GM06990 (cell line): ENCODE data around the gene STX1A.

ENCODE experiments used
- DNase-seq: peaks from one replicate; pipeline ENCODE4 v3.0.0-alpha.2; 2011; ENCODE audit not compliant: insufficient read length; ENCODE audit errors: extremely low read depth
- H3K27me3 ChIP-seq: replicated peaks from 2 replicates; pipeline ENCODE4 v1.6.0; 2011; ENCODE audit warnings: low read length; ENCODE audit not compliant: control insufficient read depth, insufficient read depth
- H3K36me3 ChIP-seq: 2 replicates; pipeline ENCODE4 v1.5.1; 2011; ENCODE audit warnings: low read length; ENCODE audit not compliant: control insufficient read depth, insufficient read depth
- H3K4me3 ChIP-seq: replicated peaks from 2 replicates; pipeline ENCODE4 v1.5.1; 2011; ENCODE audit warnings: low read depth, mild to moderate bottlenecking, control low read depth, low read length
- TF ChIP-seq, protein P1 (sequence below): IDR thresholded peaks from 2 replicates; pipeline ENCODE4 v1.5.1; 2011; ENCODE audit warnings: low read length, control low read depth, mild to moderate bottlenecking, inconsistent platforms; ENCODE audit not compliant: insufficient read depth, poor library complexity, severe bottlenecking

Gene STX1A

GRCh38 chr7:73707045-73707631, 12.3 kb downstream of the STX1A start:
- Histone ChIP-seq H3K27me3 (no peaks in the 10 kb centered on the region), H3K36me3 (no peaks in the 10 kb centered on the region; the same call in 1 of the 2 replicates), H3K4me3 (no peak overlapping the region)
- no peak for DNase-seq
- TF ChIP-seq, protein P1, sequence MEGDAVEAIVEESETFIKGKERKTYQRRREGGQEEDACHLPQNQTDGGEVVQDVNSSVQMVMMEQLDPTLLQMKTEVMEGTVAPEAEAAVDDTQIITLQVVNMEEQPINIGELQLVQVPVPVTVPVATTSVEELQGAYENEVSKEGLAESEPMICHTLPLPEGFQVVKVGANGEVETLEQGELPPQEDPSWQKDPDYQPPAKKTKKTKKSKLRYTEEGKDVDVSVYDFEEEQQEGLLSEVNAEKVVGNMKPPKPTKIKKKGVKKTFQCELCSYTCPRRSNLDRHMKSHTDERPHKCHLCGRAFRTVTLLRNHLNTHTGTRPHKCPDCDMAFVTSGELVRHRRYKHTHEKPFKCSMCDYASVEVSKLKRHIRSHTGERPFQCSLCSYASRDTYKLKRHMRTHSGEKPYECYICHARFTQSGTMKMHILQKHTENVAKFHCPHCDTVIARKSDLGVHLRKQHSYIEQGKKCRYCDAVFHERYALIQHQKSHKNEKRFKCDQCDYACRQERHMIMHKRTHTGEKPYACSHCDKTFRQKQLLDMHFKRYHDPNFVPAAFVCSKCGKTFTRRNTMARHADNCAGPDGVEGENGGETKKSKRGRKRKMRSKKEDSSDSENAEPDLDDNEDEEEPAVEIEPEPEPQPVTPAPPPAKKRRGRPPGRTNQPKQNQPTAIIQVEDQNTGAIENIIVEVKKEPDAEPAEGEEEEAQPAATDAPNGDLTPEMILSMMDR = no peak

GRCh38 chr7:73706126-73707044, 13.1 kb downstream of the STX1A start:
- H3K4me3 ChIP-seq = no peak overlapping the region
- TF ChIP-seq, protein P1 = no peak
- DNase-seq = no peak

DNA sequence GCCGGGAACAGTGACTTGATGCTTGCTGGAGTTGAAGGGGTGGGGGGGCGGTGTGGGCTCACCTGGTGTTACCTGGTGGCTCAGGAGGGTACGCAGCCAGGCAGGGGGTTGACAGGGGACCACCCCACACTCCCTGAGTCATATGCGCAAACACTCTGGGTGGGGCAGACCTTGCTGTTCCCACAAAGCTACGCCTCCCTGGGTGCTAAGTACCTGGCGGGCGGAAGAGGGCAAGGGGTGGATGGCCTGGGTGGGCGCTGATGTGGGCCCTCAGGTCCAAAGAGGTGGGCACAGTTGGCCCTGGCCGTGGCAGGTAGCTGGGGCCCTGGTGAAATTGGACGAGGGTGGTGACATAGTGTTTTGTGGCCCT, 13.9 kb downstream of the STX1A start:
- Histone ChIP-seq H3K36me3 (no peaks in the 10 kb centered on the region; the same call in 1 of the 2 replicates), H3K27me3 (no peaks in the 10 kb centered on the region), H3K4me3 (no peak overlapping the region)
- TF ChIP-seq, protein P1 = no peak
- no peak for DNase-seq

More at GRCh38 chr7:73706126-73707044, 13.1 kb downstream of the STX1A start:
- H3K36me3 ChIP-seq = no peaks in the 10 kb centered on the region; the same call in 1 of the 2 replicates
- no peaks in the 10 kb centered on the region for H3K27me3 ChIP-seq

- Histone ChIP-seq H3K4me3 (no peak overlapping the region), H3K27me3 (no peaks in the 10 kb centered on the region), H3K36me3 (no peaks in the 10 kb centered on the region; the same call in 1 of the 2 replicates)
- TF ChIP-seq, protein P1 = no peak
- no peak for DNase-seq
Measured at GRCh38 chr7:73704640-73705550, 14.6 kb downstream of the STX1A start.

- no peak for DNase-seq
- TF ChIP-seq, protein P1 = no peak
- Histone ChIP-seq H3K4me3 (no peak overlapping the region), H3K27me3 (no peaks in the 10 kb centered on the region), H3K36me3 (peaks cover 6% of the 10 kb centered on the region)
Measured at GRCh38 chr7:73703757-73704639, 15.5 kb downstream of the STX1A start.
